A549 (cell line): ENCODE results near the gene EVA1C. TPM values are rescaled to one million over a fixed set of nuclear protein-coding genes. Genes with fewer than 3 reads are reported as not detected.

Experiments
- ATAC-seq, 2 experiments: fragments of 200-7000 bp in 1 of 2; fragments of >200 bp in 1 of 2; cut with Nextera tagmentation in 1 of 2; cut with Tn5 transposase in 1 of 2; 3 replicates each; pipeline versions ENCODE4 v1.8.0 to v1.9.1; 2018 to 2020; ENCODE audit warnings: mild to moderate bottlenecking in 1 of 2, moderate library complexity in 1 of 2
- CTCF ChIA-PET: fragments of 300-600 bp; sonication (Branson Sonifier 250); formaldehyde crosslinking; extraction: SDS; loops from one replicate; lab custom pipeline; 2021; ENCODE audit warnings: antibody characterized with exemption, inconsistent platforms; lab: Yijun Ruan, JAX
- POLR2A ChIA-PET: fragments of 350-600 bp; formaldehyde crosslinking; extraction: SDS; loops from one replicate; lab custom pipeline; 2021; ENCODE audit warnings: antibody characterized with exemption, inconsistent platforms; lab: Yijun Ruan, JAX
- DNase-seq, 2 experiments: peaks; one replicate each; pipeline versions ENCODE4 v3.0.0 to v3.0.0-alpha.2; 2011 to 2016; ENCODE audit warnings: low read depth in 1 of 2, low spot score in 1 of 2
- FAIRE-seq: peaks from 2 replicates; lab custom pipeline; 2011; peaks lifted over from hg19 to GRCh38; lab: Jason Lieb, UNC
- H3K27ac ChIP-seq, 2 experiments: fragments of >200 bp; sonication (Bioruptor Twin); formaldehyde crosslinking; 3 replicates each; pipeline ENCODE4 v1.5.1; 2016 to 2017
- H3K4me1 ChIP-seq: fragments of >200 bp; sonication (Bioruptor Twin); formaldehyde crosslinking; 3 replicates; pipeline ENCODE4 v1.6.1; 2016
- H3K4me2 ChIP-seq: fragments of >200 bp; sonication (Bioruptor Twin); formaldehyde crosslinking; 3 replicates; pipeline ENCODE4 v1.6.1; 2016
- H3K4me3 ChIP-seq: fragments of >200 bp; sonication (Bioruptor Twin); formaldehyde crosslinking; 3 replicates; pipeline ENCODE4 v1.5.1; 2016
- H3K9me3 ChIP-seq: fragments of >200 bp; sonication (Bioruptor Twin); formaldehyde crosslinking; 3 replicates; pipeline ENCODE4 v1.6.1; 2016
- EHF ChIP-seq: fragments of 250-450 bp; sonication (Bioruptor Pico); IDR thresholded peaks from 2 replicates; pipeline ENCODE4 v1.5.0; 2020; ENCODE audit warnings: mild to moderate bottlenecking
- FOXS1 ChIP-seq: fragments of 250-450 bp; sonication (Bioruptor Pico); IDR thresholded peaks from 2 replicates; pipeline ENCODE4 v1.5.0; 2020; ENCODE audit warnings: mild to moderate bottlenecking, moderate library complexity
- GATA3 ChIP-seq: IDR thresholded peaks from 2 replicates; pipeline ENCODE4 v1.6.1; 2012; ENCODE audit warnings: borderline replicate concordance
- HOXB5 ChIP-seq: fragments of 250-450 bp; sonication (Bioruptor Pico); IDR thresholded peaks from 2 replicates; pipeline ENCODE4 v1.5.0; 2020; ENCODE audit warnings: mild to moderate bottlenecking, moderate library complexity
- KDM1A ChIP-seq: fragments of 200-600 bp; sonication (generic); IDR thresholded peaks from 2 replicates; pipeline ENCODE4 v1.6.1; 2016; ENCODE audit warnings: low read depth, mild to moderate bottlenecking
- RAD21 ChIP-seq, 2 experiments: fragments of >200 bp in 1 of 2; sonication (Bioruptor Twin) in 1 of 2; formaldehyde crosslinking in 1 of 2; IDR thresholded peaks in 1 of 2; conservative IDR thresholded peaks in 1 of 2; 2 replicates in 1 of 2; 3 replicates in 1 of 2; pipeline ENCODE4 v1.6.1; 2012 to 2018; ENCODE audit warnings: inconsistent platforms in 1 of 2
- SMC3 ChIP-seq: fragments of >200 bp; sonication (Bioruptor Twin); formaldehyde crosslinking; IDR thresholded peaks from 3 replicates; pipeline ENCODE4 v1.6.1; 2018; ENCODE audit warnings: inconsistent platforms
- TFCP2L1 ChIP-seq: fragments of 250-450 bp; sonication (Bioruptor Pico); IDR thresholded peaks from 2 replicates; pipeline ENCODE4 v1.5.0; 2021; ENCODE audit warnings: mild to moderate bottlenecking
- TP53 ChIP-seq: fragments of 250-450 bp; sonication (Bioruptor Pico); IDR thresholded peaks from 2 replicates; pipeline ENCODE4 v1.5.0; 2021; ENCODE audit warnings: mild to moderate bottlenecking, moderate library complexity
- WGBS: methylation state at CpG from one replicate; pipeline ENCODE4 v1.1.6; 2017; ENCODE audit errors: missing lambda C conversion rate; 5-methylcytosine and 5-hydroxymethylcytosine counted together
- polyA plus RNA-seq, 4 experiments: library from polyadenylated mRNA; depleted of rRNA in 3 of 4; stranded (reverse); fragments of >200 nt; fragmentation: RNase III in 1 of 4; extraction: RNeasy Plus Mini Kit Qiagen cat#74134 plus additional on column Dnase treatment in 1 of 4; gene quantifications; 2 replicates in 3 of 4; 3 replicates in 1 of 4; pipeline ENCODE4 v1.2.3, GENCODE V29; 2011 to 2017
- TF ChIP-seq, protein P1 (sequence below): fragments of >200 bp; sonication (Bioruptor Twin); formaldehyde crosslinking; IDR thresholded peaks from 3 replicates; pipeline ENCODE4 v1.6.1; 2016
- TF ChIP-seq, protein P2 (sequence below): fragments of 250-450 bp; sonication (Bioruptor Pico); IDR thresholded peaks from 2 replicates; pipeline ENCODE4 v1.5.0; 2021; ENCODE audit warnings: mild to moderate bottlenecking, moderate library complexity, borderline replicate concordance
- TF ChIP-seq, protein P3 (sequence below): fragments of 150-350 bp; IDR thresholded peaks from 2 replicates; pipeline ENCODE4 v1.6.1; 2014; ENCODE audit warnings: low read depth, mild to moderate bottlenecking, low read length
- TF ChIP-seq, protein P4 (sequence below): IDR thresholded peaks from 2 replicates; pipeline ENCODE4 v1.6.1; 2012
- TF ChIP-seq, protein P5 (sequence below): fragments of >200 bp; sonication (Bioruptor Twin); formaldehyde crosslinking; IDR thresholded peaks from 3 replicates; pipeline ENCODE4 v1.5.1; 2016
- TF ChIP-seq, protein P6 (sequence below): fragments of 200-600 bp; sonication (generic); IDR thresholded peaks from 2 replicates; pipeline ENCODE4 v1.6.1; 2016; ENCODE audit warnings: antibody characterized with exemption, mild to moderate bottlenecking, moderate library complexity
- TF ChIP-seq, protein P7 (sequence below): IDR thresholded peaks from 2 replicates; pipeline ENCODE4 v1.6.1; 2012; ENCODE audit warnings: low read depth, borderline replicate concordance

EVA1C gene
- polyA plus RNA-seq, 2 of the 4 experiments (the other 2 are of a cell fraction), result 41.1 to 48.0 TPM

DNA sequence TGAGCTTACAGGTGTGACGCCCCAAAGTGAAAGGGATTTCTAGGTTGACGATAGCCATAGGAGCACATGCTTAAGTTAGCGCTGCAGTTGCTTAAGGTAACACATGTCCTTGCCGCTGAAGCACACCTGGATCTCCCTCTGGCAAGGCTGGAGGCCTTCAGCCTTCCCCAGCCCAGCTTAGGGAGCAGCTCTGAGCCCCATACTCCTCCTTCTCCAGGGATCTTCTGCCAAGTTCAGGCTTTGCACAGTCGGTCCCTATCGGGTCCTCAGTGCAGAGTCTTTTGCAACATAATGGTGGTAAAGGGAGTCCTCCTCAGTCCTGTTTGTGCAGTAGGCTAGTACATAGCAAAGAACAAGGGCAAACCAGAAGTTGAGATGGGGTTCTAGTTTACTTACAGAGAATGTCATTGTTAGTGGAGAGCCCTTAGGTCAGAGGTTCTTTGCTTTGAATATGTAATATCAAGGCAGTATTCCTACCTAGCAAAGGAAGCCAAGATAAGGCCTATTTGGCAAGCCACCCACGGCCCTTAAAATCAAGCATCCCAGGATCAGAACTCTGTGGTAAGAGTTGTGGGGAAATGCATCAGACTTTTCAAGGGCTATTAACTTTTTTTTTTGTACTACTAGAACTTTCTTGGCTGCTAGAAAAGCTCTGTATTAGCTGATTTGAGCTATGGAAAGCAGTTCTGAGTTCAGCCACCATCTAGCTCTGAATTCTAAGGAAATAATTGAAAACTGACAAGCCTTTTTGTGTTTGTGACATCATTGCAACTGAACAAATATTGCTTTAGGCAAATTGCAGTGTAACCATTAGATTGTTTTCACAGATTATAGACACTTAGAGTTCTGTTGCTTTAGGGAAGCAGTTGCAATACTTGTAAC is 1.4 kb downstream of the EVA1C start:
- CTCF ChIA-PET, result interaction anchor here (0.7 to 9.2 kb wide), 29 partner anchors 9 to 195 kb away, joined by 3 to 61 read pairs (median 4); no protein-coding TSS in a partner anchor
- POLR2A ChIA-PET, result interaction anchor here (0.7 kb wide), 1 partner anchor 187 kb away, joined by 3 read pairs; no protein-coding TSS in a partner anchor
- no peak for FAIRE-seq

DNA sequence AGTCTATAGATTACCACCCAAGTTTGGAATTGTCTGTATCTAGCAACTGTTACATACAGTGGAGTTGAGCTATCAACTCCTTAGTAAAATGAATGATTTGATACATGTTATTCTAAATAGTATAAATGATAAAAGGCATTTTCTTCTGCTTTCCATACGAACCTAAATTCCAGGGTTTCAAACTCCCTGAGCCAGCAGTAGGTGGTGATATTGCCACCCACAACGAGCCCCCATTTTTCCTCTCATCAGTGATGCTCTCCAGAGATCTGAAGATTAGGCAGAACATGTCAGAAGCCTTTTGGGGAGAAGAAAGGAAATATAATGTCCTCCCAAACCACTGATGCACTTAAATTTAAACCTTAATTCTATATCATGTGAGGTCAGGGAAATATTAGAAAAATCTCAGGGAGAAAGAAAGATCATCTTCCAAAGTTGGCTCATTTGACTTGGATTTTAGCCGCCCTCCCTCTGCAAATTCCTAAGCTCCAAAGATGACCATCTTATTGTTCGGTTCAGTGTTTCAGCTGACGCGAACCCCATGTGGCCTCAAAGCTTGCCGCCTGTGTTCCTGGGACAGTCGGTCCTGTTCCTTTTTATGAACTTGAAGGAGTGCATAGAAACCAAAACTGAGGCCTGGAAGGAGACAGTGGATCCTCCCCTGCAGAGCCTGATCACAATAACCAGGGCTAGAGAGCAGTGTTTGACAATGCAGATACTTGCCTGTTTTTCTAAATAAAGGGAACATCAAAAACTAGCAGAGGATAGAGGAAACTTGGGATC is 2.3 kb downstream of the EVA1C start:
- Histone ChIP-seq H3K9me3 (no peaks in the 10 kb centered on the region), H3K4me2 (peak overlapping the region; percentile 99), H3K4me1 (peaks cover 55% of the 10 kb centered on the region), H3K27ac (peak overlapping the region; percentile 98 to 100), H3K4me3 (peak overlapping the region; percentile 58)
- POLR2A ChIA-PET, result no interaction called here
- ATAC-seq, result no peak
- DNase-seq, result no peak
- FAIRE-seq, result no peak
- WGBS, result 68% methylated on average over 8 of the region's 8 CpGs
- TF ChIP-seq, protein P1, sequence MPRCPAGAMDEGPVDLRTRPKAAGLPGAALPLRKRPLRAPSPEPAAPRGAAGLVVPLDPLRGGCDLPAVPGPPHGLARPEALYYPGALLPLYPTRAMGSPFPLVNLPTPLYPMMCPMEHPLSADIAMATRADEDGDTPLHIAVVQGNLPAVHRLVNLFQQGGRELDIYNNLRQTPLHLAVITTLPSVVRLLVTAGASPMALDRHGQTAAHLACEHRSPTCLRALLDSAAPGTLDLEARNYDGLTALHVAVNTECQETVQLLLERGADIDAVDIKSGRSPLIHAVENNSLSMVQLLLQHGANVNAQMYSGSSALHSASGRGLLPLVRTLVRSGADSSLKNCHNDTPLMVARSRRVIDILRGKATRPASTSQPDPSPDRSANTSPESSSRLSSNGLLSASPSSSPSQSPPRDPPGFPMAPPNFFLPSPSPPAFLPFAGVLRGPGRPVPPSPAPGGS, result no peak
- TF ChIP-seq, protein P2, sequence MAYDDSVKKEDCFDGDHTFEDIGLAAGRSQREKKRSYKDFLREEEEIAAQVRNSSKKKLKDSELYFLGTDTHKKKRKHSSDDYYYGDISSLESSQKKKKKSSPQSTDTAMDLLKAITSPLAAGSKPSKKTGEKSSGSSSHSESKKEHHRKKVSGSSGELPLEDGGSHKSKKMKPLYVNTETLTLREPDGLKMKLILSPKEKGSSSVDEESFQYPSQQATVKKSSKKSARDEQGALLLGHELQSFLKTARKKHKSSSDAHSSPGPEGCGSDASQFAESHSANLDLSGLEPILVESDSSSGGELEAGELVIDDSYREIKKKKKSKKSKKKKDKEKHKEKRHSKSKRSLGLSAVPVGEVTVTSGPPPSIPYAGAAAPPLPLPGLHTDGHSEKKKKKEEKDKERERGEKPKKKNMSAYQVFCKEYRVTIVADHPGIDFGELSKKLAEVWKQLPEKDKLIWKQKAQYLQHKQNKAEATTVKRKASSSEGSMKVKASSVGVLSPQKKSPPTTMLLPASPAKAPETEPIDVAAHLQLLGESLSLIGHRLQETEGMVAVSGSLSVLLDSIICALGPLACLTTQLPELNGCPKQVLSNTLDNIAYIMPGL, result no peak
- TF ChIP-seq, protein P3, sequence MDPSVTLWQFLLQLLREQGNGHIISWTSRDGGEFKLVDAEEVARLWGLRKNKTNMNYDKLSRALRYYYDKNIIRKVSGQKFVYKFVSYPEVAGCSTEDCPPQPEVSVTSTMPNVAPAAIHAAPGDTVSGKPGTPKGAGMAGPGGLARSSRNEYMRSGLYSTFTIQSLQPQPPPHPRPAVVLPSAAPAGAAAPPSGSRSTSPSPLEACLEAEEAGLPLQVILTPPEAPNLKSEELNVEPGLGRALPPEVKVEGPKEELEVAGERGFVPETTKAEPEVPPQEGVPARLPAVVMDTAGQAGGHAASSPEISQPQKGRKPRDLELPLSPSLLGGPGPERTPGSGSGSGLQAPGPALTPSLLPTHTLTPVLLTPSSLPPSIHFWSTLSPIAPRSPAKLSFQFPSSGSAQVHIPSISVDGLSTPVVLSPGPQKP, result no peak
- TF ChIP-seq RAD21 (conservative IDR thresholded peaks at IDR 0.05 in 1 of 2, IDR thresholded peaks at IDR 0.05 in 1 of 2) (peak; percentile 66 to 70), FOXS1 (CRISPR knock-in tag) (no peak), TP53 (CRISPR knock-in tag) (no peak), KDM1A (no peak), SMC3 (peak; percentile 59), HOXB5 (no peak), GATA3 (0 out of 2 replicates have a peak, but pooled peaks have one; percentile 15)
- TF ChIP-seq, protein P4, sequence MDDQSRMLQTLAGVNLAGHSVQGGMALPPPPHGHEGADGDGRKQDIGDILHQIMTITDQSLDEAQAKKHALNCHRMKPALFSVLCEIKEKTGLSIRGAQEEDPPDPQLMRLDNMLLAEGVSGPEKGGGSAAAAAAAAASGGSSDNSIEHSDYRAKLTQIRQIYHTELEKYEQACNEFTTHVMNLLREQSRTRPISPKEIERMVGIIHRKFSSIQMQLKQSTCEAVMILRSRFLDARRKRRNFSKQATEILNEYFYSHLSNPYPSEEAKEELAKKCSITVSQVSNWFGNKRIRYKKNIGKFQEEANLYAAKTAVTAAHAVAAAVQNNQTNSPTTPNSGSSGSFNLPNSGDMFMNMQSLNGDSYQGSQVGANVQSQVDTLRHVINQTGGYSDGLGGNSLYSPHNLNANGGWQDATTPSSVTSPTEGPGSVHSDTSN, result no peak
- TF ChIP-seq, protein P5, sequence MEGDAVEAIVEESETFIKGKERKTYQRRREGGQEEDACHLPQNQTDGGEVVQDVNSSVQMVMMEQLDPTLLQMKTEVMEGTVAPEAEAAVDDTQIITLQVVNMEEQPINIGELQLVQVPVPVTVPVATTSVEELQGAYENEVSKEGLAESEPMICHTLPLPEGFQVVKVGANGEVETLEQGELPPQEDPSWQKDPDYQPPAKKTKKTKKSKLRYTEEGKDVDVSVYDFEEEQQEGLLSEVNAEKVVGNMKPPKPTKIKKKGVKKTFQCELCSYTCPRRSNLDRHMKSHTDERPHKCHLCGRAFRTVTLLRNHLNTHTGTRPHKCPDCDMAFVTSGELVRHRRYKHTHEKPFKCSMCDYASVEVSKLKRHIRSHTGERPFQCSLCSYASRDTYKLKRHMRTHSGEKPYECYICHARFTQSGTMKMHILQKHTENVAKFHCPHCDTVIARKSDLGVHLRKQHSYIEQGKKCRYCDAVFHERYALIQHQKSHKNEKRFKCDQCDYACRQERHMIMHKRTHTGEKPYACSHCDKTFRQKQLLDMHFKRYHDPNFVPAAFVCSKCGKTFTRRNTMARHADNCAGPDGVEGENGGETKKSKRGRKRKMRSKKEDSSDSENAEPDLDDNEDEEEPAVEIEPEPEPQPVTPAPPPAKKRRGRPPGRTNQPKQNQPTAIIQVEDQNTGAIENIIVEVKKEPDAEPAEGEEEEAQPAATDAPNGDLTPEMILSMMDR, result peak; percentile 50
- TF ChIP-seq, protein P6, sequence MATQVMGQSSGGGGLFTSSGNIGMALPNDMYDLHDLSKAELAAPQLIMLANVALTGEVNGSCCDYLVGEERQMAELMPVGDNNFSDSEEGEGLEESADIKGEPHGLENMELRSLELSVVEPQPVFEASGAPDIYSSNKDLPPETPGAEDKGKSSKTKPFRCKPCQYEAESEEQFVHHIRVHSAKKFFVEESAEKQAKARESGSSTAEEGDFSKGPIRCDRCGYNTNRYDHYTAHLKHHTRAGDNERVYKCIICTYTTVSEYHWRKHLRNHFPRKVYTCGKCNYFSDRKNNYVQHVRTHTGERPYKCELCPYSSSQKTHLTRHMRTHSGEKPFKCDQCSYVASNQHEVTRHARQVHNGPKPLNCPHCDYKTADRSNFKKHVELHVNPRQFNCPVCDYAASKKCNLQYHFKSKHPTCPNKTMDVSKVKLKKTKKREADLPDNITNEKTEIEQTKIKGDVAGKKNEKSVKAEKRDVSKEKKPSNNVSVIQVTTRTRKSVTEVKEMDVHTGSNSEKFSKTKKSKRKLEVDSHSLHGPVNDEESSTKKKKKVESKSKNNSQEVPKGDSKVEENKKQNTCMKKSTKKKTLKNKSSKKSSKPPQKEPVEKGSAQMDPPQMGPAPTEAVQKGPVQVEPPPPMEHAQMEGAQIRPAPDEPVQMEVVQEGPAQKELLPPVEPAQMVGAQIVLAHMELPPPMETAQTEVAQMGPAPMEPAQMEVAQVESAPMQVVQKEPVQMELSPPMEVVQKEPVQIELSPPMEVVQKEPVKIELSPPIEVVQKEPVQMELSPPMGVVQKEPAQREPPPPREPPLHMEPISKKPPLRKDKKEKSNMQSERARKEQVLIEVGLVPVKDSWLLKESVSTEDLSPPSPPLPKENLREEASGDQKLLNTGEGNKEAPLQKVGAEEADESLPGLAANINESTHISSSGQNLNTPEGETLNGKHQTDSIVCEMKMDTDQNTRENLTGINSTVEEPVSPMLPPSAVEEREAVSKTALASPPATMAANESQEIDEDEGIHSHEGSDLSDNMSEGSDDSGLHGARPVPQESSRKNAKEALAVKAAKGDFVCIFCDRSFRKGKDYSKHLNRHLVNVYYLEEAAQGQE, result no peak
- TF ChIP-seq, protein P7, sequence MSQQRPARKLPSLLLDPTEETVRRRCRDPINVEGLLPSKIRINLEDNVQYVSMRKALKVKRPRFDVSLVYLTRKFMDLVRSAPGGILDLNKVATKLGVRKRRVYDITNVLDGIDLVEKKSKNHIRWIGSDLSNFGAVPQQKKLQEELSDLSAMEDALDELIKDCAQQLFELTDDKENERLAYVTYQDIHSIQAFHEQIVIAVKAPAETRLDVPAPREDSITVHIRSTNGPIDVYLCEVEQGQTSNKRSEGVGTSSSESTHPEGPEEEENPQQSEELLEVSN, result no peak
- CTCF ChIA-PET, result interaction anchor here (0.7 to 9.2 kb wide), 38 partner anchors 9 to 194 kb away, joined by 3 to 61 read pairs (median 4); no protein-coding TSS in a partner anchor

More for the DNA sequence above, 1.4 kb downstream of the EVA1C start:
- Histone ChIP-seq H3K27ac (peak overlapping the region; percentile 98 to 100), H3K4me3 (peak overlapping the region; percentile 58), H3K9me3 (no peaks in the 10 kb centered on the region), H3K4me1 (peaks cover 50% of the 10 kb centered on the region), H3K4me2 (peak overlapping the region; percentile 99)
- TF ChIP-seq, protein P7, result no peak
- no peak for TF ChIP-seq TFCP2L1 (CRISPR knock-in tag)
- TF ChIP-seq RAD21 (conservative IDR thresholded peaks at IDR 0.05 in 1 of 2, IDR thresholded peaks at IDR 0.05 in 1 of 2), result no peak
- no peak for TF ChIP-seq EHF (CRISPR knock-in tag)
- WGBS, result 57% methylated on average over 5 of the region's 7 CpGs
- ATAC-seq, result peak; percentile 14 to 15; a peak in 3 of 6 replicates
- no peak for DNase-seq
